IPS DF 4.7 (cell line): Measurements from ENCODE around the gene TNS3.

Experiments
- DNase-seq: peaks from one replicate; pipeline ENCODE4 v3.0.0-alpha.2; 2013; ENCODE audit warnings: low spot score; ENCODE audit errors: extremely low read depth

TNS3 gene

GRCh38 chr7:47373871-47374451 is 207.9 kb downstream of the TNS3 start:
- no peak for DNase-seq

GRCh38 chr7:47371733-47372368 is 210.1 kb downstream of the TNS3 start:
- DNase-seq: no peak

GRCh38 chr7:47371317-47371716 is 210.6 kb downstream of the TNS3 start:
- no peak for DNase-seq

DNA sequence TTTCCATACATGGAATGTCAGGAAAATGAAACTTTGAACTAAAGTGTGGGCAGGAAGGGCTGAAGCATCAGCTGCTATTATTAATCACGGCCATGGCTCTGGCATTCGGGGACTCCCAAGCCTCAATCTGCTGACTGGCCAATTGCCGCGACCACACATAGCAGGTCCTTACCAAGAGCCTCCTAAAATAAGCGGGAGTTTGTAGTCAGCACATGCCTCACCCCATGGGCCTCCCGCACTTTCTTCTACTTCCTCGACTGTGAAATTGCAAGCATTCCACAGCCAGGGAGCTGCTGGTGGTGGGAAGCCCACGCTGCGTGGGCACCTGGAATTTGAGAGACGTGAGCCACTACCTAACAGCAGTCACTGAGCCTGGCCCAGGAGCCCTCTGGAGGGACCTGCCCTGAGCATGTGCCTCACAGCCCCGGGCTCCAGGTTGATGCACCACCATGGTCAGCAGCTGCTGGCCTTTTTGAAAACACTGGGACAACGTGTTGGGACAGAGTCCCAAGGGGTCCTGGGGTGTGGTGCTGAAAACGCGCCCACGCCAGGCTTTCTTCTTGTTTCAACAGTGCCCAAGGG is 211.4 kb downstream of the TNS3 start:
- DNase-seq: no peak

GRCh38 chr7:47369736-47370135 is 212.2 kb downstream of the TNS3 start:
- DNase-seq: no peak

DNA sequence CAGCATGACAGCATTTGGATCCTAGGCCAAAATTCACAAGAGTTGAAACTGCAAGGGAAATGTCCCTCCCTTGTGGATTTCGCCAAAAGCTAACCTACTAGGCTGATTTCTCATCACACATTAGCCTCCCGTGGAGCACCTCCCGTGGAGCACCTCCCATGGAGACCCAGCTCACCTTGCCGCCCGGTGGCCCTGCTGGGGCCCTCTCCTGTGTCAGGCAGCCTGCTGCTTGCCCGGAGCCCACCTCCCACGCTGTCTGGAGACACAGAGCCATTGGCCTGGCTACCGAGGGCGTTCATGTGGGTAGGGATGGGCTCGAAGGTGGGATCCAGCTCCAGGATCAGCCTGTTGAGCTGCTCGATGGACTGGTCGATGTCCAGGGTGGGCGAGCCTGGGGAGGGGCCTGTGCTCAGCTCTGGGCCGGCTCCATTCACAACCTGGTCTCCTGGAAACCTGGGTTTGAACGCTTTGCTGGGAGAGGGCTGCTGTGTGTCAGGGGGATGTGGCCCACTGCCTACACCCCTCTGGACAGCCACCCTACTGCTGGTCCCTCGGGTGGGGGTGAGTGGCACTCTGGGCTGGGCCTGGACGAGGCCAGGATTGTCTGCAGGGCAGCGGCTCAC is 213.6 kb downstream of the TNS3 start:
- DNase-seq: no peak

GRCh38 chr7:47367369-47367768 is 214.5 kb downstream of the TNS3 start:
- no peak for DNase-seq

GRCh38 chr7:47366960-47367359 is 215.0 kb downstream of the TNS3 start:
- DNase-seq: no peak

DNA sequence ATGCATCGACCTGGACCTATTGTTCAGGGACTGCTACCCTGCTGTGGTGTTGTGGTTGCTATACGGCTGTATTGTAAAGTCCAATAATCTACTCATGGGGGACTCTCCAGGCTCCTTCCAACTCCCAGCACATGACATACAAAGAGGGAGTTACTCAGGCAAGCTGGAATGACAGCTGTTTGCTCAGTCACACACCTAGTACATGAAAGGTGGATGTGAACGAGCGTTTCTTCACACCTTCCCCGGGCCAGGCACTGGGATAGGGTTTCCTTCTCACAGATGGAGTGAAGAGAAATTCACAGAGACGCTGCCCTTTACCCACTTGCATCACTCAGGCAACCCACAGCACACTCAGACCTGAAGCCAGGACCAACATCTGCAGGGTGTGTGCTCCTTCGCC is 215.7 kb downstream of the TNS3 start:
- no peak for DNase-seq

DNA sequence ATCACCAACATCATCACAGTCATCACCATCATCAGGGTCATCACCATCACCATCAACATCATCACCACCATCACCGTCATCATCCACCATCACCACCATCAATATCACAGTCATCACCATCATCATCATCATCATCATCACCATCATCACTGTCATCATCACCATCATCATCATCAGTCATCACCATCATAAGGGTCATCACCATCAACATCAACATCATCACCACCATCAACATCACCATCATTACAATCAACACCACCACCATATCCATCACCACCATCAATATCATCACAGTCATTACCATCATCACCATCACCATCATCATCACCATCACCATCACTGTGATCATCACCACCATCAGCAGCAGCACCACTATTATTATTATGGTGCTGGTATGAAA is 218.9 kb downstream of the TNS3 start:
- no peak for DNase-seq

GRCh38 chr7:47361746-47362215 is 220.1 kb downstream of the TNS3 start:
- DNase-seq: no peak

DNA sequence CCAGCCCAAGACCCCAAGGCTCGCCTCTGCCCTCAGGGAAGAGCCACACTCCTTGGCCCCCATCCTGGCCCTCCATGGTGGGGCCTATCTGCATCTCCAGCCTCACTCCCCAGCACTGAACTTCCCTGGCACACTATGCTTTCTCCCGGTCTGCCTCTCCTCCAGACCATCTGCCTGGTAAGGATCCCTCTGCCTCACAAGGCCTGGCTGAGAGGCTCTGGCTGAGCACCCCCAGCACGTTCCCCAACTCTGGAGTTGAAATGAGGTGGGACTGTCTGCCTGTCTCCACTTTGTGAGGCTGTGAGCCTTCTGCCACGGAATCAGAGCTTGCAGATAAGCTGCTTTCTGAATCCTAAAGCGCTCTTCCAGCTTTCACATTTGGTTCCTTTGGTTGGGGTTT is 220.7 kb downstream of the TNS3 start:
- DNase-seq: no peak

DNA sequence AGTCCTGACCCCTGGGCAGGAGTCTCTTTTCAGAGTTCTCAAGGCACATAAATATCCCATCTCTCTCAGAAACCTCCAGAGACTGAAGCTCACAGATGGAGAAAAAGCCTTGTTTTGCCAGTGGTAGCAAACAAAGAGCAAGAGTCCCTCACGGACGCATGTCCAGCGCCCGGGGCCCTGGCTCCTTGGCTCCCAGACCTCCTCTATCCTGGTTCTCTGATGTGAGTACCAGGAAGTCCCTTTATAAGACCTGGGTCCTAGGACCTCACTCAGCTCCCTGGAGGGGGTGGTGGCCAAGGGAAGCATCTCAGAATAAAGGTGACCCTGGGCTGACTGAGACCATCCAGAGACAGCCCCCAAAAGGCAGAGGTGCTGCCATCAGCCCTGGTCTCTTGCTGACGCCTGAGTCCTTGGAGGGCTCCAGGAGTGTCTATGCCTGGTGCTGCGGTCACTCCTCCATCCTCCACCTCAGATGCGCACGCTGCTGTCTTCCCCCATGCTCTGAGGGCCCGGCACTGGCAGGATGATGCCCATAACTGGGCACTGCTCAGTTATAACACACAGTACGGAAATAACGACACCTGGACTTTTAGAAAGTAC is 221.5 kb downstream of the TNS3 start:
- DNase-seq: no peak

GRCh38 chr7:47358944-47359588 is 222.8 kb downstream of the TNS3 start:
- DNase-seq: no peak

DNA sequence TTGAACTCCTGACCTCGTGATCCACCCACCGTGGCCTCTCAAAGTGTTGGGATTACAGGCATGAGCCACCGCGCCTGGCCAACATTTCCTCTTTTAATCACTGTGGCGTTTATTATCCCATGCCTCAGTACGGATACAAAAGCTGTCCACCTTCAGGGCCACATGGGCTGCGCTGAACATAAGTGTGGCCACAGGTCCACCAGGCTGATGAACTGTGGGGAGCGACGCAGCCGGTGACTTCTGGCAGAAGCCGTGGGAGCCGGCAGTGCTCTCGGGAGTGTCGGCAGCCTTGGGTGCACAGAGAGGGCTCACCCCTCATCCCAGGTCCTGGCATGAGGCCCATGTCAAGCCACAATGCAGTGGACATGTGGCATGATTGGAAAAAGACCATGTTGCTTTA is 223.6 kb downstream of the TNS3 start:
- no peak for DNase-seq

- no peak for DNase-seq
Measured at GRCh38 chr7:47357863-47358262, 224.0 kb downstream of the TNS3 start.

GRCh38 chr7:47357361-47357760 is 224.6 kb downstream of the TNS3 start:
- DNase-seq: no peak

- DNase-seq: no peak
Measured at GRCh38 chr7:47356261-47356660, 225.7 kb downstream of the TNS3 start.

DNA sequence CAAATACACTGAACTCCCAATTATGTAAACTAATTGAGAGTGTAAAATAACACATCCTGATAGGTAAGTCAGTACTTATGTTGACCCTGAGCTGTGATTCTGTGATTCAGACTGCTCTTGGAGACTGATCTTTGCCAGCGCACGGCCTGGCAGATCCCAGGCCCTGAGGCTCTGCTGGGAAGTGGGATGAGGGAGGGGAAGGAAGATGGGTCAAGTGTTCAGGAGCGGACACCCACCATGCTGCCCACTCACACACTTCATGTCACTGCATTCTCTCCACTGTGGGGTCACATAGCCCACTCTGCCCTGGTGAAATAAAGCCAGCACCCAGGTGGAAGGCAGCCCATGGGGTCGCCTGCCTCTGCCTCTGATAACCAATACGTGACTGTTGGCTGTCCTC is 226.2 kb downstream of the TNS3 start:
- no peak for DNase-seq

DNA sequence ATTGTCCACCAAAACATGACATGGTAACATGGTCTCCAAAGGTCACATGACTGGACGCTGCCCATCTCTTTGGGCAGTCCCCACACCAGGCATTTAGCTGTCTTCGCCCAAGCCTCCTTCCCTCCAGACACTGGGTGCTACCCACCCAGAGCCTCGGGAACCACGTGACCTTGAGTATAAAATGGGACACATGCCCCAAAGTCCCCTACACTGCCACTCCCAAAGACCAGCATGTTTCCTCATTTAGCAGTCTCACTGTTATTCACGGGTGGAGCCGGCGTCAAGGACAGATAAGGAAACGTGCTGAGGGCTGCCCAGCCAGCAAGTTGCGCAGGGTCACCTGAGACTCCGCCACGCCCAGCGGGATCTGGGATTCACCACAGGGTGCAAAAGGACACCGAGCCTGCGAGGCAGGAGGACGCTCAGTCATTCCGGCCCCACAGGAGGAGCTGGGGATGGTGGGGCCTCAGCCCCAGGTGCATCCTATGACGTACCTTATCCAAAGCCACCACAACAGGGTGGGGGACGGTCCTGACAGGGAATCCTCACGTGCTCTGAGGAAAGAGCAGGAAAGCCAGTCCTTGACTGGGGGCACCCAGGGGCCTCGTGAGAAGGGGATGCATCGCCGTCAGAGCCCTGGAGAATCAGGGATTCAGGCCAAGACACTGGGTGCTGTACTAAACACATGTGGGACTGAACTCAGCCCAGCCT is 226.9 kb downstream of the TNS3 start:
- no peak for DNase-seq

DNA sequence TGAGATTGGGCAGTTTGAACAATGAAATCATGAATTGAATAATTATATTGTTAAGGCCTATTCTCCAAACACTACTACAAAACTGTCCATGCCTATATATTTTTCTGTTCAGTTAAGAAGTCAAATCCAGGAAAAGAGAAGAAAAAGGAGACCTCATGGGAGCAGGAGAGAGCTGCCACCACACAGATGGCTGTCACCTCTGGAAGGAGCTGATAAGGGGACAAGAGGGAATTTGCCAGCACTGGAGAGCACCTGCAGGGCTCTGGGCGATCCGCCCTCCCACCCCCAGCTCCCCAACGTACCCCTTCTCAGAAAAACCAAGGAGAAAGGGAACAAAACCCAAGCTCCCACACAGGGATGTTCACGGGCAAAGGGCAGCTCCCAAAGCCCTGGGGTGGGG is 227.8 kb downstream of the TNS3 start:
- DNase-seq: no peak
